Suprapubic skin (tissue), 4 donors: Measurements from ENCODE around the gene AAGAB. TPM values are rescaled to one million over a fixed set of nuclear protein-coding genes. Genes with fewer than 3 reads are reported as not detected.

Experiments
- DNase-seq, 2 donors: peaks; one replicate each; pipeline ENCODE4 v3.0.0-alpha.2; 2019; ENCODE audit warnings: low spot score in 2 of 2
- H3K27ac ChIP-seq: fragments of 200-600 bp; sonication (generic); one replicate; pipeline ENCODE4 v1.5.1; 2019
- H3K27me3 ChIP-seq: fragments of 200-600 bp; sonication (generic); one replicate; pipeline ENCODE4 v1.5.1; 2019
- H3K36me3 ChIP-seq: fragments of 200-600 bp; sonication (generic); one replicate; pipeline ENCODE4 v1.5.1; 2019
- H3K4me1 ChIP-seq: fragments of 200-600 bp; sonication (generic); one replicate; pipeline ENCODE4 v1.5.1; 2019
- H3K4me3 ChIP-seq: fragments of 200-600 bp; sonication (generic); one replicate; pipeline ENCODE4 v1.5.1; 2019; ENCODE audit warnings: mild to moderate bottlenecking
- H3K9me3 ChIP-seq: fragments of 200-600 bp; sonication (generic); one replicate; pipeline ENCODE4 v1.5.1; 2019
- CTCF ChIP-seq, 2 donors: fragments of 200-600 bp in 1 of 2; fragments of 450-650 bp in 1 of 2; sonication (generic) in 1 of 2; IDR thresholded peaks; one replicate each; pipeline ENCODE4 v1.5.1; 2016 to 2019; ENCODE audit warnings: antibody characterized with exemption in 2 of 2, mild to moderate bottlenecking in 1 of 2, moderate library complexity in 1 of 2
- EP300 ChIP-seq: sonication (generic); formaldehyde crosslinking; IDR thresholded peaks from one replicate; pipeline ENCODE4 v1.6.1; 2017; ENCODE audit warnings: antibody characterized with exemption
- POLR2A ChIP-seq, 2 donors: fragments of 450-650 bp; IDR thresholded peaks; one replicate each; pipeline ENCODE4 v1.6.1; 2017; ENCODE audit warnings: antibody characterized with exemption in 2 of 2, mild to moderate bottlenecking in 2 of 2, moderate library complexity in 2 of 2
- POLR2AphosphoS5 ChIP-seq, 3 donors: sonication (generic); formaldehyde crosslinking; IDR thresholded peaks; one replicate each; pipeline ENCODE4 v1.6.1; 2017; ENCODE audit warnings: antibody characterized with exemption in 3 of 3
- WGBS: methylation state at CpG from one replicate; pipeline ENCODE4 v1.1.5; 2018; 5-methylcytosine and 5-hydroxymethylcytosine counted together
- total RNA-seq, 4 donors: library from RNA; depleted of rRNA; stranded (reverse); fragments of >200 nt; gene quantifications; one replicate each; pipeline ENCODE4 v1.1.0, GENCODE V29; 2016

The AAGAB gene
- total RNA-seq, 4 donors from 2014 or later: 18.6 to 28.0 (median 26.0) TPM

GRCh38 chr15:67208396-67208795, 46.1 kb downstream of the AAGAB start:
- 61% methylated on average over 2 of the region's 2 CpGs for WGBS
- TF ChIP-seq CTCF (IDR thresholded peaks at IDR 0.05) (no peak), POLR2AphosphoS5 (IDR thresholded peaks at IDR 0.05) (no peak), POLR2A (IDR thresholded peaks at IDR 0.05) (no peak), EP300 (no peak)
- Histone ChIP-seq H3K36me3 (peaks cover 26% of the 10 kb centered on the region), H3K27ac (no peak overlapping the region), H3K9me3 (no peaks in the 10 kb centered on the region), H3K4me3 (no peak overlapping the region), H3K27me3 (no peaks in the 10 kb centered on the region), H3K4me1 (no peaks in the 10 kb centered on the region)
- no peak for DNase-seq

GRCh38 chr15:67207555-67208207, 46.8 kb downstream of the AAGAB start:
- Histone ChIP-seq H3K27me3 (no peaks in the 10 kb centered on the region), H3K4me1 (peaks cover 2% of the 10 kb centered on the region), H3K9me3 (no peaks in the 10 kb centered on the region), H3K36me3 (peaks cover 26% of the 10 kb centered on the region), H3K27ac (no peak overlapping the region), H3K4me3 (no peak overlapping the region)
- TF ChIP-seq POLR2A (IDR thresholded peaks at IDR 0.05) (no peak), EP300 (no peak), POLR2AphosphoS5 (IDR thresholded peaks at IDR 0.05) (no peak), CTCF (IDR thresholded peaks at IDR 0.05) (no peak)
- 99% methylated on average over 3 of the region's 3 CpGs for WGBS
- DNase-seq: no peak

GRCh38 chr15:67202991-67203390, 51.5 kb downstream of the AAGAB start:
- H3K36me3 ChIP-seq: peaks cover 25% of the 10 kb centered on the region
- H3K9me3 ChIP-seq: no peaks in the 10 kb centered on the region
- WGBS: 75% methylated on average over 1 of the region's 1 CpG
- H3K4me1 ChIP-seq: peaks cover 16% of the 10 kb centered on the region
- H3K27me3 ChIP-seq: no peaks in the 10 kb centered on the region
- DNase-seq: no peak
- no peak overlapping the region for H3K4me3 ChIP-seq
- H3K27ac ChIP-seq: no peak overlapping the region
- TF ChIP-seq EP300 (no peak), POLR2AphosphoS5 (IDR thresholded peaks at IDR 0.05) (no peak), POLR2A (IDR thresholded peaks at IDR 0.05) (no peak), CTCF (IDR thresholded peaks at IDR 0.05) (no peak)

GRCh38 chr15:67202091-67202490, 52.4 kb downstream of the AAGAB start:
- Histone ChIP-seq H3K4me3 (no peak overlapping the region), H3K9me3 (no peaks in the 10 kb centered on the region), H3K27ac (no peak overlapping the region), H3K36me3 (peaks cover 24% of the 10 kb centered on the region), H3K4me1 (peaks cover 20% of the 10 kb centered on the region), H3K27me3 (no peaks in the 10 kb centered on the region)
- 62% methylated on average over 2 of the region's 2 CpGs for WGBS
- no peak for TF ChIP-seq EP300
- no peak for TF ChIP-seq POLR2A (IDR thresholded peaks at IDR 0.05)
- TF ChIP-seq CTCF (IDR thresholded peaks at IDR 0.05): no peak
- DNase-seq: no peak

- no peak for DNase-seq
- no peaks in the 10 kb centered on the region for H3K9me3 ChIP-seq
- H3K27ac ChIP-seq: no peak overlapping the region
- no peak for TF ChIP-seq EP300
- no peak for TF ChIP-seq POLR2A (IDR thresholded peaks at IDR 0.05)
- TF ChIP-seq POLR2AphosphoS5 (IDR thresholded peaks at IDR 0.05): no peak
- TF ChIP-seq CTCF (IDR thresholded peaks at IDR 0.05): no peak
- peaks cover 19% of the 10 kb centered on the region for H3K36me3 ChIP-seq
- H3K27me3 ChIP-seq: no peaks in the 10 kb centered on the region
- no peak overlapping the region for H3K4me3 ChIP-seq
- peaks cover 22% of the 10 kb centered on the region for H3K4me1 ChIP-seq
Observed at GRCh38 chr15:67201136-67201535, 53.3 kb downstream of the AAGAB start.
